HG03045 (cell line): Measurements from ENCODE around the gene SLC22A16.

ENCODE experiments used
- ATAC-seq: cut with Tn5 transposase; IDR thresholded peaks from one replicate; pipeline ENCODE4 v1.9.1; 2021; ENCODE audit warnings: mild to moderate bottlenecking, moderate library complexity; ENCODE audit not compliant: unreplicated experiment

The SLC22A16 gene

DNA sequence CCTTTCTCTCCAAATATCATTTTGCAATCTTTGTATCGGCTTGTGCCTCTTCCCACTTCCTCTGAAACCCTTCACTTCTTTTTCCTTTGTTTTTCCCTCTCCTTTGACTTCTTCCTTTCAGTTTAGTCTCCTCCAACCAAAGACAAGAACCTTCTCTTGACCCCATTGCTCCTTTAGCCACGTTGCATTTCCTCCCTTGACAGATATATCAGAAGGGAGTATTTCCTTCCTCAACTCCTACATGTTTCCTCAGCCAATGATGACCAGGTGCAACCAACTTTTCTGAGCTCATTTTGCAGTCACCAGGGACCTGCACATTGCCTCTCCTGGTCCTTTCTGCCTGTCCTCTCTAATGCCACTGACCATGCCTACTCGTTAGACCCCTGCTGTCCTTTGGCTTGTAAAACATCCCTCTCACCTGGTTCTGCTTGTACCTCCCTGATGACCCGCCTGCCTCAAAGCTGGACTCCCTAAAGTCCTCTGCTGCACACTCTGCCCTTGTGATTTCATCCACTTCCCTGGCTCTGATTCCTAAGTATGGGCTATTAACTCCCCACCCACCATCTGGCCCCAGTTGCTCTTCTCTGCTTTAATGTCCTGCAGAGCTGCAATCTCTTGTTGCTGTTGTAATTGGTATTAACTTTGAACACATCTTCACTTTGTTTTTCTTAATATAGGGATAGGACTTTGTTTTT lies 27.4 kb downstream of the SLC22A16 start:
- ATAC-seq = no peak

DNA sequence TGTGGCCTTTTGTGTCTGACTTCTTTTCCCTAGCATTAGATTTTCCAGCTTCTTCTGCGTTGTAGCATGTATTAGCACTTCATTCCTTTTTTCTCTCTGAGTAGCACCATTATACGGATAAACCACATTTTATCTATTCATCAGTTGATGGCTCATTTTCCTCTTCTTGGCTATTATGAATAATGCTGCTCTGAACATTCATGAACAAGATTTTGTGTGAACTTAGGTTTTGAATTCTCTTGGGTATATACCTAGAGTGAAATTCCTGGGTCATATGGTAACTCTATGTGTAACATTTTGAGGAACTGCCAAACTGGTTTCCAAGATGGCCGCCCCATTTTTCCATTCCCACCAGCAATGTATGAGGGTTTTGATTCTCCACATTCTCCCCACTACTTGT lies 28.7 kb downstream of the SLC22A16 start:
- no peak for ATAC-seq

DNA sequence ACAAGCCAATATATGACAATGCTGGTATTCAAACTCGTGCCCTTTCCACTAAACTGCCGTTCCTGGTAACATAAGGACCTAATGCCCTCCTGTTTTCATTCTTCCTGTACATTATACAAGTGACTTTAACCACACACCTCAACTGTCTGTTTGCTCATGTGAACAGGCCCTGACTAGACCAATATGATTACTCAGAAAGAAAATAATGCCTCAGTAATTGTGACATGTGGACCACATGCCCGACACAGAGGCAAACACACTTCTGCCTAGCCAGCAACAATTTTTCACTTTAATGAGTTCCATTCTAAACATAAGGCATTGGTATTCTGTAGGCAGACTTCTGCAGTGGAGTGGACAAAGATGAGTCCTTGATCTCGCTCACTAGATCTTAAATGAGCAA lies 30.0 kb downstream of the SLC22A16 start:
- no peak for ATAC-seq

DNA sequence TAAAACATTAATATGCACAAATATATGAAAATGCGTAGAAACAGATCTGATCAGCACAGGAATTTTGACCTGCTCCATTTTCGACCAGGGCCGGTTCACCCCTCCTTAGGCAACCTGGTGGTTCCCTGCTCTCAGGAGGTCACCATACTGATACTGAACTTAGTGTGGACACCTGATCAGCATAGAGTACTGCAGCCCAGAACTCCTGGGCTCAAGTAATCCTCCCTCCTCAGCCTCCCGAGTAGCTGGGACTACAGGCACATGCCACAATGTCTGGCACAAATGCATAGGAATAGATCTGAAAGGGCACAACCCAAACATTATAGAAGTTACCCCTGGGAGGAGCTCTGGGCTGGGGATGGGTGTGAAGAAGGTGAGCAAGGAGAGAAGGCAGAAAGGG lies 36.4 kb downstream of the SLC22A16 start:
- no peak for ATAC-seq

DNA sequence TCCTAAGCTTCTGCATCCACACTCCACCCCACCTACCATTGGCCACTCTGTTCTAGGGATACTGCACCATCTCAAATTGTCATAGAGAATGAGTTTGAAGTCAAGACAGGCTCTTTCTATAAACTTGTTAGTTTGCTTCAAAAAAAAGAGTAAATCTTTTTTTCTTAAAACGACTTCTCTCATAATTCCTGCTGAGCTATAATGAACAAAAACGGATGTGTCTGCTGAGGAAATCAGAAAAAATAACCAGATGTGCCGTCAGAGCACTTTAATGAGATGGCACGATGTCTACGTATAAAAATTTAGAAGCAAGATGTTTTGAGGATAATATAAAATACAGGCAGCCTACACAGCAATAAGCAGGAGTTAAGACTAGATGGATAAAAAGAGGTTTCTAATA lies 37.1 kb downstream of the SLC22A16 start:
- ATAC-seq = no peak

DNA sequence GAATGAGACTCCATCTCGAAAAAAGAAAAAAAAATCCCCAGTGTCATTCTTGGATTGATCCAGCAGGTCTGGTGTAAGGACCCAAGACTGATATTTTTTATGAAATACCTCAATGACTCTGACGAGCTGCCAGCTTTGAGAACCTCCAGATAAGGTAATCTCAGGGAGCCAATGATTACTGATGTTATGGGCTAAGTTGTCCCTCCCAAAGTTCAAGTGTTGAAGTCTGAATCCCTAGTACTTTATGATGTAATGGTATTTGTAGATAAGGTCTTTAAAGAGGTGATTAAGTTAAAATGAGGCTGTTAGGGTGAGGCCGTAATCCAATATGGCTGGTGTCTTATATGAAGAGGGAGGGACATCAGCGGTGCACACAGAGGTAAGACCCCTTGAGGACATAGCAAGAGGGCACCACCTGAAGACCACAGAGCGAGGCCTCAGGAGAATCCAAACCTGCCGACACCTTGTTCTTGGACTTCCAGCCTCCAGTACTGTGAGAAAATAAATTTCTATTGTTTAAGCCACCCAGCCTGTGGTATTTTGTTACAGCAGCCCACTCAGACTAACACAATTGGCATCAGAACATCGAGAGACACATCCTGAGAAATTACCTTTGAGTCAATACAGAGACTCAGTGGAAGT lies 41.3 kb downstream of the SLC22A16 start:
- no peak for ATAC-seq

DNA sequence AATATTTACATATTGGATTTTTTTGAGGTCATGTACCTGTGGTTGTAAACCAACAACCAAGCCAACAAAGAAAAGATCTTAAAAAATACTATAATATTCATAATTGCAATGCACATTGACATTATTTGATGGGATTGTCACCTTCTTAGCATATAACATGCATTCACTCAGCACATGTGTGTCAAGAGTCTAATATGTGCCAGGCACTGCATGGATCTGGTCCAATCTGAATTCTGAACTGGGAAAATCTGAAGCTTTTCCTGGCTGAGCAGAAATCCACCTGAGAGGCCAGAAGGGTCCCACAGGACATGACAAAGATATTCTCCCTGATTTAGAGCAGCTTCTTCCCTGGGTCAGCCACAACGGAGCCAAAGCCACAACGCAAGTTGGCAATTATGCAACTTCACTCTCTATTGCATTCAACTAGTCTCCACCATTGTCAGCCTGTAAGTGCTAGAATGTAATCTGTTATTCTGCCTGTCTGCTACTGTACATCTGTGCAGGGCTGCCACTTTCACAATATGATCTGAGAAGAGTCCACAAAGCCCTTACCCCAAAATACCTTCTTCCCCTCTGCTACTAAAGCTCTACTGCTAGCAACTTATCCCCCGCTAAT lies 44.0 kb downstream of the SLC22A16 start:
- ATAC-seq = no peak

DNA sequence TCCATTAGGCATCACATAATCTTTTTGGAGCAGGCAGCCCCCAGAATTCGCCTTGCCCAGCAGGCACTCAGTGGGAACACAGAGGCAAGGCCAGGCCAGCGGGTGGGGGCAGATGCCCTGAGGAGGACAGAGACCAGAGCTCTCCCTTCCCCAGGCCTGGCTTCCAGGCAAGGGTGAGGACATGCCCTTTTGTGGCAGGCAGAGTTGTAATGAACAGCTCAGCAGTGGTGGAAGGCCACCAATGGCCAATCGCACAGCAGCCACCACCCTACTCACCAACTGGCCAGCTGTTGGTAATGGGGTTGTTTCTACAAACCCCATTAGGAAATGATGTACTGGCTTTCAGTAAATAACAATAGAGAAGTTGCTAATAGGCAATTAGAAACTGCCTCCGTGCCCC lies 45.7 kb downstream of the SLC22A16 start:
- no peak for ATAC-seq

DNA sequence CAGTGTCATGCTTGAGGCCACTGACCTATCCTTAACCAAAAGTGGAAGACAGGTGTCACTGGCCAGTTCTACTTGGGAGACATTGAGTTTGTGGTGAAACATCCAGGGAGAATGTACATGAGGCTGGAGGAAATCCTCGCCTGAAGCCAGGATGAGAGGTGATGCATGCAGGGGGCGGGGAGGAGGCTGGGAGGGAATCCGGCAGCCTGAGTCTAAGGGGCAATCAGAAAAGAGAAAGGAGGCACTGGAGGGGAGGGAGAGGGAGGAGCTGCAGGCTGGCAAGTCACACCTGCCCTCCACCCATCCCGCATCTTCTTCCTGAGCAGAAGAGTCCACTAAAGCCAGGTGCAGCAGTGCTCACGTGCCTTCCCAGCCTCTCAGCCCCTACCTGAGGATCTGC lies 46.2 kb downstream of the SLC22A16 start:
- no peak for ATAC-seq

DNA sequence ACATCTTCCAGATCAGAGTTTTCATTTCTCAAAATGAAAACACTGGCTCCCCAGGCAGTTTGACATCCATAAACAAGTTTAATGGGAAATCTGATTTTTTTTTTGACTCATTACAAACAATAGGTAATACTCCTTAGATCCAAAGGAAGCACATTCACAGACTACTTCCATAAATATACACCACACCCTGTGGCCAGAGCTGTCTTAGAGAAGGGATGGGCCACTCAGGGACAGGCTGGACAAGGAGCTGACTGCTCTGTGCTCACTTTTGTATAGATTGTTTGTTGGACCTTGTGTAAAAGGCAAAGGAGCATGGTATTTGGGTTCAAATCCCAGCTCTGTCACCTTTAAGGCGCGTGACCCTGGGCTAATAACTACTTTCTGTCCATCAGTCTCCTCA lies 48.3 kb downstream of the SLC22A16 start:
- ATAC-seq = no peak

DNA sequence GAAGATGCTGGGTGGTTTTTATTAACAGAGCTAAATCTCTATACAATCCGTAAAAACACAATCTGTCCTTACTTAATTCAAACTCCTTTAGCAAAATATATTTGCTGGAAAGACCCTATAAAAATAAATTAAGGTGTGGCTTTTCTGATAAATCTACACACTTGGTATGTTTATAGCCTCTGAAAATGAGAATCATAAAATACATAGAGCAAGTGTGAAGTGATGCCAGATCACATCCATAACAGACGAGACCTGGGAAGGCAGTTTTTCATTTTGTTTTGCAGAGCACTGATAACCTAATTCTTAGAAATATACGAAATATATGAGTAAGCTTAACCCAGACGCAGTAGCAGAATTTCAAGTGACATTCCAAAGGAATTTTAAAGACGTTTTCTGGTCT lies 50.6 kb downstream of the SLC22A16 start:
- ATAC-seq = no peak

DNA sequence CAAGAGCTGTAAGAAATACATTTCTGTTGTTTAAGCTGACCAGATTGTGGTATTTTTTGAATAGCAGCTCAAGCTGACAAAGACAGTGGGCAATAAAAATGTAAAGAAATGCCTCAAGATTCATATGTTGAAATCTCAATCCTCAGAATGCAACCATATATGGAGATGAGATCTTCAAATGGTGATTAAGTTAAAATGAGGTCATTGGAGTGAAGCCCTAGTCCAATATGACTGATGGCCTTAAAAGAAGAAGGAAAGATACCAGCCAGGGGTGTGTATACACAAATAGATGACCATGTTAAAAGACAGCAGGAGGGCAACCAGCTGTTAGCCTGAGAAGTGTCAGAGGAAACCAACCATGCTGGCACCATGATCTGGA lies 54.0 kb downstream of the SLC22A16 start:
- ATAC-seq = no peak

DNA sequence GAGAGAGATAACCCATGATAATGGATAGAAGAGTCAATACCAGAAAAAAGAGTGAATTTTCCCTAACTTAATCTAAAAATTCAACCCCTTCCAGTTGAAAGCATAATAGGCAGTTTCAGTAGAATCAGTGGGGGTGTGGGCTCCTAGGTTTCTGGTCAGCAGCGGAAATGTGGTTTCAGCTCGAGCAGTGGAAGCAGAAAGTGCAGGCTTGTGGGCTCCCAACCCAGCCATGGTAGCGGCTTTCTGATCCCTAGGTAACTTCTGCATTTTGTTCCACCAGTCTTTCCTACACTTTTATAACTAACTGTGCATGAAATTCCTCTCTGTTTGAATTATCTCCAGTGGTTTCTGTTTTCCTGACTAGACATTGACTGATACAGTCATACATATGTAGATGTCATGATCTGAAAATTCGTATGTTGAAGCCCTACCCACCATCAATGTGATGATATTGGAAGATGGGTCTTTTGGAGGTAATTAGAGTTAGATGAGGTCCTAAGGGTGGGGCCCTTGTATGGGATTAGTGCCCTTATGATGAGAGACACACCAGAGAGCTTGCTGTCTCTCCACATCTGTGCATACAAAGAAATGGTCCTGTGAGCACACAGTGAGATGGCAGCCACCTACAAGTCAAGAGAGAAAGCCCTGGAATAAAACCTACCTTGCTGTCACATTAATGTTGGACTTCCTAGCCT lies 54.5 kb downstream of the SLC22A16 start:
- no peak for ATAC-seq

DNA sequence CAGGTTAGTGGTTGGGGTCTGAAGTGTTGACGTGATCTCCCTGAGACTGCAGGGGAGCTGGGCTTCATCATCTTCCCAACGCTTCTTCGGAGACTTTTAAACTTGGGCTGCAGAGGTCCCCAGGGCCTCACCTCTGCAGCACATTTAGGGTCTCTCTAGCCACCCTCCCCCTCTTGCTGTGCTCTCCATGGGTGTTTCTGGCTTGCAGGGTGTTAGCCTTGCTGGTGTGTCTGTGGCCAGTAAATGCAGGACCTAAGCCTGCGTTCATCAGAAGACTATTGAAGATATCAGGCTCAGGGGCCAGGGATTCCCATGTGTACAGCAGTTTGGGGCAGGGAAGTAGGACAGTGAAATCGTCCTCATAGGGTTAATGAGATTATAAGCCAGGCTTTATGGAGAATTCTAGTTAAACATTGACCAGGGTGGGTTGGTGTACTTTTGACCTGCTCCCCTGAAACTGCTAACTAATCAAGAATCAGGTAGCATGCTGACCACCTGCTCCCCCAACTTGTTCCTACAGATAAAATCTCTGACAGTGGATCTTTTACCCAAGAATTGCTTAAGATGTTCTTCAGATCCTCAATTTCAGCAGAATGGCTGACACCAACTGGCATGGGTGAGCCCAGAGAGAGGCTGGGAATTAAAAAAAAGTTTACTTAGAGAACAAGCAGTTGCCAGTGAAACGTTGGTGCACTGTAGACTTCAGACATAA lies 57.2 kb downstream of the SLC22A16 start:
- ATAC-seq = no peak

DNA sequence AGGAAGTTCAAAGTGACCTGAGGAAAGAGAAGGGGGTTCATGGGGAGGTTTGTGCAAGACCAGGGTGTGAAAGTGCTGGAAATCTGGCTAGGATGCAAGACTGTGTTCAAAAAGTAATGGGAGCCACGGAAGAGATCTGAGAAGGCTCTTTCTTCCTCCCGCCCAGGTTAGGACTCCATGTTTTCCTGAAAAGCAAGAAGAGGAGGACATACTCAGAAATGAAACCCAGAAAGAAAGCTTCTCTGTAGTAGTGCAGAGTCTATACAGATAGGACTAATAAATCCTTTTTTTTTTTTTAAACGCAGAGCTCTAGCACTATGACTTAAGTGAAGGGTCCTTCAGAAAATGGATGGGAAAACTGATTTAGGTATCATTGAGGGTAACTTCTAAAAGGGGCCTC lies 57.8 kb downstream of the SLC22A16 start:
- no peak for ATAC-seq

DNA sequence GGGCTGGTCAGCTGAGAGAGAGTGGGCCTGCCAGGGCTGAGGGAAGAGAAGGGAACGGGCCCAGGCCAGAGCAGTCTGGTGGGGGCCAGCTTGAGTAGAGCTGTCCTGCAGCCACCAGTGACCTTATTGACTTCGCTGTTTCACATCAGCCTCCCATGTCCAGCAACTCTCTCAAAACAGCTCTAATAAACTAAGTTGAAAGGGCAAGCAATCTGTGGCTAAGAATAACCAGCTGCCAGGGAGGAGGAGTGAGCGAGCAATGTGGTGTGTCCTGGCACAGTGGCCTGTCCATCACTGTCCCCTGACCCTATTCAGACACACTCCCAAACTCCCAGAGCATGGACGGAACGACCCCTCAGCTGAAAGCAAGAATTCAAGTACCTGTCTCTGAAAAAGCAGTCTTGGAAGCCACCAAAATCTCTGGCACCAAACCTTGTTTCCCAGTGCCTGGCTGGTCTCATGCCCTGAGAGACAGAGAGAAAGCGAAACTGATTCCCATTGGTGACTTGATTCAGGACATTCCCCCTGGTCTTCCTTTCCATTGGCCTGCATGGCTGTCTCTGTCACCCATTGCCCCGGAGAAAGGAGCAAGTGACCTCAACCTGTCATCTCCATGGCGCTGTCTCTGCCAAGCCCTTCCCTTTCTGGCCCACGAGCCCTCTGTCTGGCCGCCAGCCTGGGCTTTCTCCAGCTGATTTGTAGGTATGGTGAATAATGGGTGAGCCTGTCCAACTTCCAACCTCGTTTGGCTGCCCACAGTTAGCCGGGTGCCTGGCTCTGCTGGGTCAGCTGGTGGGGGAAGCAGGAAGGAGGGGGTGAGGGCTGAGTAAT lies 61.1 kb downstream of the SLC22A16 start, which contains the start of gene DDO:
TSS of gene DDO (minus strand) at position 490 of the 831 bp plus-strand sequence. CDS start 2,113 bp downstream, outside the sequence.
- no peak for ATAC-seq

DNA sequence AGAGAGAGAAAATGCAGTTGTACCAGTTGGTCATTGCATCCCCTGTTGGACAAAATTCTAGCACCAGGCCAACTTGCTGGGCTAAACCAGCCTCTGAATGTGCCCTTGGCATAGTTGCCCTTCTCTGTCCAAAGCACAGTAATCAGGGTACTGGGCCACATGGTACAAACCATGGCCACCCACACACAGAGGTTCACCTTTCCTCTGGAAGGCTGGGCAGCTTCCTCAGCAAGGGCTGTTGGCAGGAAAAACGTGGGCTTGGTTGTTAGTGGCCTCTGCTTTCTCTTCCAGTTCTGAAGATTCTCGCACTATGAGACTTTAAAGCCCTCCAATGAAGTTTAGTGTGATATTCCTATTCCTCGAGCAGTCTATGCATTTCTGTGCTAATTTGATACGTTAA lies 61.7 kb downstream of the SLC22A16 start:
- ATAC-seq = no peak

DNA sequence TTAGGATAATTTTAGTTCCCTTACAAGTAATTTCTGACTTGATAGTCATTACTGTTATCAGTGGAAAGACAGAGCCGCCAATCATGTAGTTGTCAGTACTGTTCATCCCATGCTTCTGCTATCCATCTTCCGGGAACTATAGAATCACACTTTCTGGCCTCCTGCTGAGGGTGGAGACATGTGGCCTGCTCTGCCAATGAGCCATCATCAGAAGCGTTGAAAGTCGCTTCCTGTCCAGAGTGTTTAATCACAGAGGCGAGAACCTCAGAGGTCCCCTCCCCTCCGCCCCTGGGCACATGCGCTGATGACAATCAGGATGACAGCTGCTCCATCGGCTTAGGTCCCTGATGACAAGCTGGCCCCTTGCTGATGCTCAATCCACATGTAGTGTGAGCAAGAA lies 64.1 kb downstream of the SLC22A16 start:
- ATAC-seq = no peak

DNA sequence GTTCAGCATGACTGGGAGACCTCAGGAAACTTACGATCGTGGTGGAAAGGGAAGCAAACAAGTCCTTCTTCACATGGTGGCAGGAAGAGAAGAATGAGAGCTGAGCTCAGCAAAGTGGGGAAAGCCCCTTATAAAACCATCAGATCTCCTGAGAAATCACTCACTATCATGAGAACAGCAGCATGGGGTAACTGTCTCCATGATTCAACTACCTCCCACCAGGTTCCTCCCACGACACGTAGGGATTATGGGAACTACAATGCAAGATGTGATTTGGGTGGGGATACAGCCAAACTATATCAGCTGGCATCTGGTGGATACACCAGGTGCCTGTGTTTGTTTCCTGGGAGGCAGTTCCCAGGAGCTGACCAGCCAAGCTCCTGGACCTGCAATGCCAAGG lies 65.9 kb downstream of the SLC22A16 start:
- no peak for ATAC-seq

DNA sequence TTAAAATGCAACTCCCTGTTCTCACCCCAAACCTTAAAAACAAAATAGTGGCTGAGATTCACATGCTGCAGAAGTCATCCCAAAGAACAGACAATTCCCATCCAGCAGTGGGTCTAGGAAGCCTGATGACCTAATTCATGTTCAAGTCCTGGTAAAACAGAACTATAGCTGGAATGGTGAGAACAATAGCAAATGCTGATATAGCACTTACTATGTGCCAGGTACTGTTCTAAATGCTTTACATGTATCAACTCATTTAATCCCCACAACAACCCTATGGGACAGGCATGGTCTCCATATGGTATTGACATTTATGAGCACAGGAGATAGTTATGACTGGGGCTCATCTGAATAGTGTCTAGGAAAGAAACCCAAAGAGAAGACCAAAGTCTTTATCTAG lies 66.6 kb downstream of the SLC22A16 start:
- no peak for ATAC-seq
